A673 (cell line): Measurements from ENCODE around the gene RAB15. TPM values are rescaled to one million over a fixed set of nuclear protein-coding genes. Genes with fewer than 3 reads are reported as not detected.

Source experiments
- BruUV-seq: library from RNA; stranded (reverse); fragments of 400-500 nt; replicated peaks from 2 replicates; lab custom pipeline; 2021; lab: Mats Ljungman, UMichigan
- CTCF ChIA-PET: fragments of 300-600 bp; sonication (Branson Sonifier 250); formaldehyde crosslinking; loops from one replicate; lab custom pipeline; 2022; ENCODE audit warnings: antibody characterized with exemption; lab: Charles Lee
- POLR2A ChIA-PET: fragments of 300-600 bp; sonication (Branson Sonifier 250); formaldehyde crosslinking; loops from one replicate; lab custom pipeline; 2022; ENCODE audit warnings: antibody characterized with exemption; ENCODE audit not compliant: low non-redundant PET; lab: Charles Lee
- DNase-seq: peaks from one replicate; pipeline ENCODE4 v3.0.0-alpha.2; 2015; ENCODE audit warnings: low spot score
- H3K27ac ChIP-seq: fragments of 200-600 bp; sonication (generic); 2 replicates; pipeline ENCODE4 v1.5.1; 2016; ENCODE audit warnings: mixed run types, low read depth, mild to moderate bottlenecking, mixed read lengths, antibody characterized with exemption, low read length; ENCODE audit not compliant: poor library complexity, severe bottlenecking
- H3K27me3 ChIP-seq: fragments of 200-600 bp; sonication (generic); replicated peaks from 2 replicates; pipeline ENCODE4 v1.6.1; 2017; ENCODE audit warnings: mixed run types, low read depth, mild to moderate bottlenecking, mixed read lengths, antibody characterized with exemption, low read length; ENCODE audit not compliant: insufficient read depth, poor library complexity
- H3K36me3 ChIP-seq: fragments of 200-600 bp; sonication (generic); 2 replicates; pipeline ENCODE4 v1.6.1; 2016; ENCODE audit warnings: mixed run types, mild to moderate bottlenecking, mixed read lengths, antibody characterized with exemption, low read length; ENCODE audit not compliant: insufficient read depth, poor library complexity, severe bottlenecking
- H3K4me1 ChIP-seq: fragments of 200-600 bp; sonication (generic); 2 replicates; pipeline ENCODE4 v1.6.1; 2017; ENCODE audit warnings: mixed run types, mild to moderate bottlenecking, mixed read lengths, antibody characterized with exemption, low read length; ENCODE audit not compliant: insufficient read depth, poor library complexity, severe bottlenecking
- H3K4me3 ChIP-seq: fragments of 200-600 bp; sonication (generic); 2 replicates; pipeline ENCODE4 v1.5.1; 2016; ENCODE audit warnings: low read depth, mixed run types, mild to moderate bottlenecking, mixed read lengths, low read length; ENCODE audit not compliant: poor library complexity, severe bottlenecking
- H3K9me3 ChIP-seq: fragments of 200-600 bp; sonication (generic); 2 replicates; pipeline ENCODE4 v1.6.1; 2016; ENCODE audit warnings: mixed run types, low read depth, mild to moderate bottlenecking, mixed read lengths, antibody characterized with exemption, low read length; ENCODE audit not compliant: poor library complexity, severe bottlenecking
- CTCF ChIP-seq: fragments of 300-800, 200-600 bp; sonication (generic); conservative IDR thresholded peaks from 2 replicates; pipeline ENCODE4 v1.5.1; 2017; ENCODE audit warnings: low read depth, mild to moderate bottlenecking, antibody characterized with exemption, low read length, moderate library complexity, mixed read lengths
- EZH2 ChIP-seq: fragments of 200-600 bp; sonication (generic); IDR thresholded peaks from 2 replicates; pipeline ENCODE4 v1.6.1; 2017; ENCODE audit warnings: borderline replicate concordance, low read depth, mild to moderate bottlenecking, mixed read lengths, antibody characterized with exemption, low read length; ENCODE audit not compliant: poor library complexity, severe bottlenecking
- intact Hi-C: fragments of 100-400 bp; cut with micrococcal nuclease; formaldehyde crosslinking; loops from one replicate; pipeline ENCODE4 v1.10.0; 2022; ENCODE audit not compliant: unreplicated experiment
- total RNA-seq: library from RNA; stranded (reverse); gene quantifications from 2 replicates; pipeline ENCODE4 v1.2.3, GENCODE V29; 2021

The RAB15 gene
- total RNA-seq, 1 experiment from 2014 or later = 23.6 TPM

- no TSS peak for BruUV-seq
- no peak for TF ChIP-seq EZH2
- TF ChIP-seq CTCF = no peak
- H3K36me3 ChIP-seq = peaks cover 5% of the 10 kb centered on the region
- no peak for DNase-seq
- H3K27ac ChIP-seq = no peak overlapping the region
- ChIA-PET POLR2A (no interaction called here), CTCF (no interaction called here)
- intact Hi-C loops = no loop called here
- H3K27me3 ChIP-seq = no peaks in the 10 kb centered on the region
- no peaks in the 10 kb centered on the region for H3K9me3 ChIP-seq
- peaks cover 17% of the 10 kb centered on the region for H3K4me1 ChIP-seq
- H3K4me3 ChIP-seq = no peak overlapping the region
Observed at GRCh38 chr14:64919215-64919614, 52.9 kb downstream of the RAB15 start.

GRCh38 chr14:64918216-64918615, 53.9 kb downstream of the RAB15 start:
- no peaks in the 10 kb centered on the region for H3K9me3 ChIP-seq
- no peak for TF ChIP-seq CTCF
- no peak for TF ChIP-seq EZH2
- no peak overlapping the region for H3K4me3 ChIP-seq
- H3K27ac ChIP-seq = no peak overlapping the region
- H3K36me3 ChIP-seq = no peaks in the 10 kb centered on the region
- no TSS peak for BruUV-seq
- CTCF ChIA-PET = no interaction called here
- DNase-seq = no peak
- intact Hi-C loops = no loop called here
- POLR2A ChIA-PET = no interaction called here
- H3K27me3 ChIP-seq = no peaks in the 10 kb centered on the region
- peaks cover 21% of the 10 kb centered on the region for H3K4me1 ChIP-seq

DNA sequence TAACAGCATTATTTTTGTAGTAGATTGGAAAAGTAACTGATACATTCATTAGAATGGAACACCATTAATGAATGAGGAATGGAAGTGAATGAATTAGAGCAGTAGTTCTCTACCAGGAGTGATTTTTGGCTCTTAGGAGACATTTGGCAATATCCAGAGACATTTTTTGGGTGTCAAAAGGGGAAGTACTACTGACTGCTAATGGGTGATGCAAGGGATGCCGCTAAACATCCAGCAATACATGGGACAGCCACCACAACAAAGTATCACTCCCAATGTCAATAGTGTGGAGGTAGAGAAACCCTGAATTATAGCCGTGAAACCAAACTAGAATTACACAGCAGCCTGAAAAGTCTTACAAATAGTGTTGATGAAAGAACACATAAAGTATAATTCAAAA, 56.3 kb downstream of the RAB15 start:
- Histone ChIP-seq H3K27ac (no peak overlapping the region), H3K4me3 (peak overlapping the region; percentile 92), H3K4me1 (peaks cover 21% of the 10 kb centered on the region), H3K27me3 (no peaks in the 10 kb centered on the region), H3K36me3 (no peaks in the 10 kb centered on the region), H3K9me3 (no peaks in the 10 kb centered on the region)
- ChIA-PET CTCF (no interaction called here), POLR2A (no interaction called here)
- no peak for TF ChIP-seq EZH2
- DNase-seq = no peak
- no TSS peak for BruUV-seq
- intact Hi-C loops = no loop called here

- H3K4me1 ChIP-seq = peaks cover 21% of the 10 kb centered on the region
- TF ChIP-seq EZH2 = no peak
- TF ChIP-seq CTCF = no peak
- TSS peak; percentile 69 for BruUV-seq
- no peaks in the 10 kb centered on the region for H3K9me3 ChIP-seq
- H3K27me3 ChIP-seq = no peaks in the 10 kb centered on the region
- peak overlapping the region; percentile 91 for H3K27ac ChIP-seq
- intact Hi-C loops = no loop called here
- H3K4me3 ChIP-seq = peak overlapping the region; percentile 92
- CTCF ChIA-PET = no interaction called here
- no peaks in the 10 kb centered on the region for H3K36me3 ChIP-seq
- POLR2A ChIA-PET = interaction anchor here (0.6 kb wide), 2 partner anchors 10 to 294 kb away, joined by 3 to 5 read pairs; no protein-coding TSS in a partner anchor
- DNase-seq = no peak
Observed at GRCh38 chr14:64915029-64915424, 57.1 kb downstream of the RAB15 start.
